ENCODE results near the gene CSDE1.

DNA sequence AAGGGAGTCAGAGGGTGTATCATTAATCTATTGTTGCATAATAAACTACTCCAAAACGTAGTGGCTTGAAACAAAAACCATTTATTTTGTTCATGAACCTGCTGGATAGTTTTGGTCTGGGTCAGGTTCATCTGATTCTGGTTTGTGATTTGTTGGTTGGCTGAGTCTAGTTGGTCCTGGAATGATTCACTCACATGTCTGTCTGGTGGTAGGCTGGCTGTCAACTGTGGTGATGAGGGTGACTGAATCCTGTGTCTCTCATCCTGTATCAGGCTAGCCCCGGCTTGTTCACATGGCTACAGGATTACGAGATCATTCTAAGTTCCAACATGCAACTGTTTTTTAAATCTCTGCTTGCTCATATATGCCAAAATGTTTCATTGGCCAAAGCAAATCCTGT is 45.2 kb upstream of the CSDE1 start:
- TF ChIP-seq EZH2 (IDR thresholded peaks at IDR 0.05; ENCODE audit: insufficient read depth, low read length) = no peak
- TF ChIP-seq, protein P1, sequence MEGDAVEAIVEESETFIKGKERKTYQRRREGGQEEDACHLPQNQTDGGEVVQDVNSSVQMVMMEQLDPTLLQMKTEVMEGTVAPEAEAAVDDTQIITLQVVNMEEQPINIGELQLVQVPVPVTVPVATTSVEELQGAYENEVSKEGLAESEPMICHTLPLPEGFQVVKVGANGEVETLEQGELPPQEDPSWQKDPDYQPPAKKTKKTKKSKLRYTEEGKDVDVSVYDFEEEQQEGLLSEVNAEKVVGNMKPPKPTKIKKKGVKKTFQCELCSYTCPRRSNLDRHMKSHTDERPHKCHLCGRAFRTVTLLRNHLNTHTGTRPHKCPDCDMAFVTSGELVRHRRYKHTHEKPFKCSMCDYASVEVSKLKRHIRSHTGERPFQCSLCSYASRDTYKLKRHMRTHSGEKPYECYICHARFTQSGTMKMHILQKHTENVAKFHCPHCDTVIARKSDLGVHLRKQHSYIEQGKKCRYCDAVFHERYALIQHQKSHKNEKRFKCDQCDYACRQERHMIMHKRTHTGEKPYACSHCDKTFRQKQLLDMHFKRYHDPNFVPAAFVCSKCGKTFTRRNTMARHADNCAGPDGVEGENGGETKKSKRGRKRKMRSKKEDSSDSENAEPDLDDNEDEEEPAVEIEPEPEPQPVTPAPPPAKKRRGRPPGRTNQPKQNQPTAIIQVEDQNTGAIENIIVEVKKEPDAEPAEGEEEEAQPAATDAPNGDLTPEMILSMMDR (IDR thresholded peaks at IDR 0.05; ENCODE audit: insufficient read depth, low read depth, low read length) = no peak

All from astrocyte (in vitro differentiated cells and primary cell).